K562 (cell line): Measurements from ENCODE around the gene FOSL2. TPM values are rescaled to one million over a fixed set of nuclear protein-coding genes. Genes with fewer than 3 reads are reported as not detected.

ENCODE experiments used
- ARID3B ChIP-seq: fragments of 250-450 bp; sonication (Bioruptor Pico); IDR thresholded peaks from 2 replicates; pipeline ENCODE4 v1.4.0; 2020; ENCODE audit warnings: borderline replicate concordance
- CHD2 ChIP-seq: IDR thresholded peaks from 2 replicates; pipeline ENCODE4 v1.6.1; 2011; ENCODE audit warnings: low read depth, low read length
- ETS1 ChIP-seq: conservative IDR thresholded peaks from 2 replicates; pipeline ENCODE4 v1.6.1; 2011; ENCODE audit warnings: low read depth, mild to moderate bottlenecking, low read length; ENCODE audit not compliant: control insufficient read depth
- EWSR1 ChIP-seq: fragments of 450-650 bp; IDR thresholded peaks from 2 replicates; pipeline ENCODE4 v1.6.1; 2018; ENCODE audit warnings: borderline replicate concordance, mild to moderate bottlenecking, low read depth, moderate library complexity; ENCODE audit not compliant: partially characterized antibody
- KLF1 ChIP-seq: fragments of 450-650 bp; IDR thresholded peaks from 2 replicates; pipeline ENCODE4 v1.6.1; 2016; ENCODE audit warnings: missing genetic modification characterization, missing compliant biosample characterization
- MTA2 ChIP-seq: fragments of 450-650 bp; IDR thresholded peaks from 2 replicates; pipeline ENCODE4 v1.6.1; 2016; ENCODE audit warnings: low read depth
- STAT5A ChIP-seq: IDR thresholded peaks from 2 replicates; pipeline ENCODE4 v1.6.1; 2012; ENCODE audit warnings: low read length, inconsistent platforms, borderline replicate concordance
- ZHX1 ChIP-seq: fragments of 150-350 bp; conservative IDR thresholded peaks from 2 replicates; pipeline ENCODE4 v1.6.1; 2014; ENCODE audit warnings: low read length
- ZNF398 ChIP-seq: fragments of 250-450 bp; sonication (Bioruptor Pico); IDR thresholded peaks from 2 replicates; pipeline ENCODE4 v1.8.0; 2021; ENCODE audit warnings: moderate library complexity, mild to moderate bottlenecking, inconsistent platforms
- polyA plus RNA-seq, 8 experiments: library from polyadenylated mRNA; depleted of rRNA in 4 of 8; stranded (reverse) in 5 of 8; unstranded in 3 of 8; fragments of >200 nt; fragmentation: Nextera tagmentation in 2 of 8; fragmentation: Illumina TruSeq in 1 of 8; extraction: Ambion mirVana in 2 of 8; extraction: Trizol in 1 of 8; gene quantifications; 2 replicates each; pipeline versions ENCODE4 v1.2.1 to v1.2.3, GENCODE V29; 2011 to 2014; ENCODE audit warnings: inconsistent platforms in 1 of 8, missing spikeins in 1 of 8
- total RNA-seq, 7 experiments: library from RNA; depleted of rRNA in 6 of 7; stranded (reverse); fragments of >200 nt in 6 of 7; fragmentation: Illumina TruSeq in 2 of 7; extraction: Trizol in 2 of 7; gene quantifications; 2 replicates each; pipeline versions ENCODE4 v1.2.1 to v1.2.3, GENCODE V29; 2011 to 2021; ENCODE audit warnings: low replicate concordance in 1 of 7

The FOSL2 gene
- total and polyA plus RNA-seq, 9 of the 15 experiments (the other 6 are each of a cell fraction or from before 2014, with no cell fraction given), result 0.04 to 2.9 (median 0.80) TPM

- TF ChIP-seq ZNF398 (CRISPR knock-in tag) (no peak), ETS1 (no peak), ARID3B (CRISPR knock-in tag) (no peak), STAT5A (no peak), MTA2 (no peak), ZHX1 (no peak), KLF1 (tag) (no peak), CHD2 (no peak), EWSR1 (no peak)
Measured at GRCh38 chr2:28452534-28453081, 60.0 kb downstream of the FOSL2 start (continued).
